GM15510 (cell line): ENCODE measurements around the gene CNOT1.

Experiments used
- POLR2A ChIP-seq: IDR thresholded peaks from 3 replicates; pipeline ENCODE4 v1.6.1; 2011; ENCODE audit warnings: borderline replicate concordance; ENCODE audit not compliant: insufficient read length; ENCODE audit errors: extremely low read depth

The CNOT1 gene

GRCh38 chr16:58644765-58645487, 15.3 kb upstream of the CNOT1 start:
- no peak for TF ChIP-seq POLR2A

GRCh38 chr16:58644108-58644507, 14.5 kb upstream of the CNOT1 start:
- no peak for TF ChIP-seq POLR2A

GRCh38 chr16:58640949-58641348, 11.3 kb upstream of the CNOT1 start:
- no peak for TF ChIP-seq POLR2A

- TF ChIP-seq POLR2A: no peak
These were observed 10.2 kb upstream of the CNOT1 start for GRCh38 chr16:58639836-58640235.

GRCh38 chr16:58639230-58639629, 9.6 kb upstream of the CNOT1 start:
- TF ChIP-seq POLR2A: no peak

- no peak for TF ChIP-seq POLR2A
These were observed 8.8 kb upstream of the CNOT1 start for GRCh38 chr16:58638148-58639036.

- TF ChIP-seq POLR2A: no peak
These were observed 6.8 kb upstream of the CNOT1 start for GRCh38 chr16:58636466-58636865.

GRCh38 chr16:58635502-58635901, 5.9 kb upstream of the CNOT1 start:
- no peak for TF ChIP-seq POLR2A

- TF ChIP-seq POLR2A: no peak
These were observed 4.7 kb upstream of the CNOT1 start for GRCh38 chr16:58634265-58634802.

- no peak for TF ChIP-seq POLR2A
These were observed 537 bp downstream of the CNOT1 start for GRCh38 chr16:58628845-58629732.

GRCh38 chr16:58624209-58624608, 5.4 kb downstream of the CNOT1 start:
- TF ChIP-seq POLR2A: no peak

- no peak for TF ChIP-seq POLR2A
These were observed 9.2 kb downstream of the CNOT1 start for GRCh38 chr16:58620396-58620795.

- TF ChIP-seq POLR2A: no peak
These were observed 14.3 kb downstream of the CNOT1 start for GRCh38 chr16:58615280-58615679.

GRCh38 chr16:58614860-58615259, 14.8 kb downstream of the CNOT1 start:
- TF ChIP-seq POLR2A: no peak
